Iris pigment epithelial cell (primary cell): ENCODE results near the gene TBC1D3I.

Experiments
- DNase-seq: peaks from one replicate; pipeline ENCODE4 v3.0.0-alpha.2; 2011; ENCODE audit warnings: low read depth

Gene TBC1D3I

DNA sequence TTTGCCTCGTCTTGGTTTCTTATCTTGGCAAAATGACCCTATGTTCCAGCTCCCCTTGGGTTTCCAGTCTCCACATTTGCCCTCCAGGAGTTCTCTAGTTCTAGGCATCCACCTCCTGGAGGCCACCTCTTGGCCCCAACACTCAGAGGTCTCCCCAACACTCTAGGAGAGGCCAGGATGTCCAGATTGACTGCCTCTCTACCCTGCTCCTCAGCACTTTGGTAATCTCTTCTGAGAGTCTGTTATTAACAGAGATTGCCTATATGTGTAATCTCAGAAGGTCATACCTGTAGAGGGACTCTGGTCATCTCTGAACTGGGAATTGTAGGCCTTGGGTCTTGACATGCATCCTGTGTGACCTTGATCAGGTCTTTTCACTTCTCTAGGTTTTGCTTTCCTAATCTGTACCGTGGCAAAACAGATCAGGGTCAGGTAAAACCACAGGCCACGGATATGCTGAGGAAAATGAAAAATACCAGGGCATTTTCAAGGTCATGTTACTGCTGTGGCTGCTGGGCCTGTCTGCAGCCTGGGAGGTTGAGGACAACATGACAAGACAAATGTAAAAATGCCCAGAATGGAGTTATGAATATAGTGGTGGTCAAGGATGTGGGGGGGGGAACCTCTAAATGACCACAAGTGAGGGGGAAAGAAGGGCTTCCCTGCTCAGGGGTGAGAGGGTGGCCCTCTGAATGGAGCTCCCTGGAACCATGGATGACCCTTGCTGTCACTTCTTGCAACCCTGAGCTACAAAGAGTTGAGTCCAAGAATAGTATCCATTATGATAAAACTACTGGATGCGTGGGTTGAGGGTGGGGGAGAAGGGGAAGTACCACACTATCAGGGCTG is 58.5 kb downstream of the TBC1D3I start:
- no peak for DNase-seq

DNA sequence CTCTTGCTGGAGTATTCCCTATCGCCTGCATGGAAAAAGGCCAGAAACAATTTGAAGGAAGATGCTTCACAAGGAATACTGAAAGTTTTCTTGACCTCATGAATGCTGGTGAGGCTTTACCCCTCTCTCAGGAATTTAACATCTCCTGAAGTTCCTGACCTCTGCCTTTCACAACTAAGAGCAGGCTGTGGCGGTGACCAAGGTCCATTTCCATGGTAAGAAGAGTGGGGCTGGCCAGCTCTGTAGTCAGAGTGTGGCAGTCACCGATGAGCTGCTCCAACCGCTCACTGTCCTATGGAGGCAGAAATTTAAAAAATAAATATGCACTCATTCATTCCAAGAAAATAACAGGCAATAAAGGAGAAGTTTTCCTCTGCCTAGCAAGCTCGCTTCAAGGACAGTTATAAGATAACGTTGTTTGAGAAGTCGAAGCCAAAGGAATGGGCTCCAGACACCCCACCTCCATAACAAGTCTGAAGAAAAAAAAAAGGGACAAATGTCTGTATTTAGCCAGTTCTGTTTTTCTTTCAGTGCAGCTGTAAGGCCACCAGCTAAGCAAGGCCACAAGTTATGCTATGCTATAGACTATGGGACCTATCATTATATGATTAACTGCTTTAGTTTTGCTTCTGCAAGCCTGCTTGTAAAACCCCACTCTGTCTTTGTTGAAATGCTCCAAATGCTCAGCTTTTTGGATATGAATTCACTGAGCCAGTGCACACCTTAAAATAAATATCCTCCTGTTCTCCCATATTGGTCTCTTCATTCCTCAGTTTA is 59.5 kb downstream of the TBC1D3I start:
- no peak for DNase-seq
